Stimulated activated naive CD8-positive, alpha-beta T cell treated with anti-CD3 and anti-CD28 coated beads, Interleukin-15, amount 100 ng/mL, for 72 hours (primary cell): Measurements from ENCODE around the gene ATP6V0A1.
A peak's percentile ranks its signal among the peaks of the same experiment; 100 is the strongest.

Experiments used
- ATAC-seq: fragments of 150-1000 bp; cut with Tn5 transposase; 2 replicates; pipeline ENCODE4 v1.10.0; 2021; ENCODE audit warnings: mild to moderate bottlenecking, moderate library complexity
- DNase-seq, 2 donors: peaks; one replicate each; pipeline ENCODE4 v3.0.0; 2021 to 2022
- H3K27ac Mint-ChIP-seq, 2 donors: one replicate each; pipeline ENCODE4 v1.8.0; 2022; ENCODE audit warnings: mild to moderate bottlenecking in 2 of 2, mixed read lengths in 2 of 2, moderate library complexity in 2 of 2
- H3K27me3 Mint-ChIP-seq: one replicate; pipeline ENCODE4 v1.8.0; 2022; ENCODE audit warnings: mixed read lengths
- H3K4me1 Mint-ChIP-seq: one replicate; pipeline ENCODE4 v1.8.0; 2022; ENCODE audit warnings: mild to moderate bottlenecking, mixed read lengths
- H3K4me3 Mint-ChIP-seq, 2 donors: one replicate each; pipeline ENCODE4 v1.8.0; 2022; ENCODE audit warnings: mild to moderate bottlenecking in 2 of 2, mixed read lengths in 2 of 2, moderate library complexity in 1 of 2
- H3K9me3 Mint-ChIP-seq, 2 donors: one replicate each; pipeline ENCODE4 v1.8.0; 2022; ENCODE audit warnings: mixed read lengths in 2 of 2

Gene ATP6V0A1

GRCh38 chr17:42563543-42563942 is 104.9 kb downstream of the ATP6V0A1 start:
- H3K4me3 Mint-ChIP-seq = peak overlapping the region; percentile 93 to 98
- no peaks in the 10 kb centered on the region for H3K27me3 Mint-ChIP-seq
- no peaks in the 10 kb centered on the region for H3K9me3 Mint-ChIP-seq
- no peak for DNase-seq
- H3K27ac Mint-ChIP-seq = peak overlapping the region in 1 of 2 donors; percentile 23
- ATAC-seq = no peak
- peaks cover 71% of the 10 kb centered on the region for H3K4me1 Mint-ChIP-seq

GRCh38 chr17:42563950-42564349 is 105.3 kb downstream of the ATP6V0A1 start:
- H3K27me3 Mint-ChIP-seq = no peaks in the 10 kb centered on the region
- no peaks in the 10 kb centered on the region for H3K9me3 Mint-ChIP-seq
- DNase-seq (no peak), ATAC-seq (no peak)
- peaks cover 75% of the 10 kb centered on the region for H3K4me1 Mint-ChIP-seq
- peak overlapping the region; percentile 23 to 71 for H3K27ac Mint-ChIP-seq
- peak overlapping the region; percentile 93 to 98 for H3K4me3 Mint-ChIP-seq

- ATAC-seq = no peak
- Mint-ChIP-seq H3K27ac (no peak overlapping the region), H3K27me3 (no peaks in the 10 kb centered on the region), H3K4me1 (peaks cover 85% of the 10 kb centered on the region), H3K4me3 (no peak overlapping the region), H3K9me3 (no peaks in the 10 kb centered on the region)
- no peak for DNase-seq
These were observed 106.3 kb downstream of the ATP6V0A1 start for GRCh38 chr17:42564815-42565522.

GRCh38 chr17:42565523-42566214 is 107.0 kb downstream of the ATP6V0A1 start:
- Mint-ChIP-seq H3K4me1 (peaks cover 86% of the 10 kb centered on the region), H3K9me3 (no peaks in the 10 kb centered on the region), H3K4me3 (peak overlapping the region; percentile 93 to 94), H3K27me3 (no peaks in the 10 kb centered on the region), H3K27ac (peak overlapping the region in 1 of 2 donors; percentile 95)
- DNase-seq = no peak
- ATAC-seq = no peak

DNA sequence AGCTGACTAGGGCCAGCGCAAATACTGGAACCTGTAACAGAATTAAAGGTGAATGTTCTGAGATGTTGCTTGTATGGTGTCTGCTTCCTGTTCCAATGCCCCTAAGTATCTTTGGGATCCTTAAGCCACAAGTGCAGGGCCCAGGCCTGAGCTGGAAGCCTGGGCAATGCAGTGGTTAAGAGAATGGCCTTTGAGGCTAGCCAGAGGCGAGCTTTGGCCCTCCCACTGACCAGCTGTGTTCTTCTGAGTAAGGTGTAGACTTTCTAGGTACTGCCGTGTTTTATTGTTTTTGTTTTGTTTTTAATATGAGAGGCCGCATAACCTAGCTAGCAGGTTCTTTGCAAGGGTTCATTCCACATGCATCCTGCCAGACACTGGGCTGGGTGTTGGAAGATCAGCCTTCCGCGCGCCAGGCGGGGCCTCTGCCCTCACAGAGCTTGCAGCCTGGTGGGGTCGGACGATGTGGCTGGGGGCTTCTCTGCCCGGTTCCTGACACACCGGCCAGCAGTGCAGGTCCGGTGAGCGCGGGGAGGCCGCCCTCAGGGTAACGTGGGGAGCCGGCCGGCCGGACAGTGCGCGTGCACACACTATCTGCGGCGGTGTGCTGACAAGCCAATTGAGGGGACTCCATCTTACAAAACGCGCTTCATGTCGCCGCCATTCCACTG is 107.7 kb downstream of the ATP6V0A1 start:
- no peaks in the 10 kb centered on the region for H3K27me3 Mint-ChIP-seq
- DNase-seq = no peak
- H3K4me3 Mint-ChIP-seq = peak overlapping the region; percentile 93 to 94
- no peak for ATAC-seq
- peaks cover 90% of the 10 kb centered on the region for H3K4me1 Mint-ChIP-seq
- no peaks in the 10 kb centered on the region for H3K9me3 Mint-ChIP-seq
- H3K27ac Mint-ChIP-seq = peak overlapping the region; percentile 93 to 95

- peak; percentile 92 to 94 for DNase-seq
- H3K27me3 Mint-ChIP-seq = no peaks in the 10 kb centered on the region
- peaks cover 89% of the 10 kb centered on the region for H3K4me1 Mint-ChIP-seq
- peak; percentile 82 for ATAC-seq
- peak within 1 kb of the TSS; percentile 93 to 94 for H3K4me3 Mint-ChIP-seq
- no peaks in the 10 kb centered on the region for H3K9me3 Mint-ChIP-seq
- peak within 1 kb of the TSS; percentile 93 to 95 for H3K27ac Mint-ChIP-seq
These were observed 108.3 kb downstream of the ATP6V0A1 start, which contains the start of gene MLX for GRCh38 chr17:42566883-42567573. Gene MLX, plus strand, starts transcription at chr17:42567100. Its CDS starts 25 bp downstream, at chr17:42567125.

DNA sequence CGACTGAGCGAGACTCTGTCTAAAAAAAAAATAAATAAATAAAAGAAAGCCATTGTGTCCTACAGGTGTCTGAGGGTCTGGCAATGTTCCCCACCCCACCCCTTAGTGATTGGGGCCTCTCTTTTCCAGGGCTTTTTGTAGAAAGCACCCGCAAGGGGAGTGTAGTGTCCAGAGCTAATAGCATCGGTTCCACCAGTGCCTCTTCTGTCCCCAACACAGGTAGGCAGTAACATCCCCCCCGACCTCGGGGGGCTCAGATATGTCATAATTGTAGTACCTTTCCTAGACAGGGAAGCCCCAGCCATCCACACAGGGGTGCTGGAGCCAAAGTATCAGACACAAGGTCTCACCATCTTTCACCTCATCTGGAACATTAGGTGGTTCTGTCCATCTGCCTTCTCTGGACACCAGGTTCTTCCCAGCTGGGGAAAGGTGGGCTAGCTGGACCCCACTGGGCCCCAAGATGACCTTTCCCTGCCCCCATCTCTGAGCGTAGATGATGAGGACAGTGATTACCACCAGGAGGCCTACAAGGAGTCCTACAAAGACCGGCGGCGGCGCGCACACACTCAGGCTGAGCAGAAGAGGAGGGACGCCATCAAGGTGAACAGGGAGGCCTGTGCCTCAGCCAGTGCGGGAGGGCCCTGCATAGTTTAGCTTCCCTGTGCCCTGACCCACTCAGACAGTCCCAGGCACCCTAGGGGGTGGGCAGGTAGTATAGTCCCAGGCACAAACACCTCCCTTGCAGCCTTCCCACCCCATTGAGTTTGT is 109.8 kb downstream of the ATP6V0A1 start:
- no peaks in the 10 kb centered on the region for H3K9me3 Mint-ChIP-seq
- ATAC-seq (no peak), DNase-seq (no peak)
- no peaks in the 10 kb centered on the region for H3K27me3 Mint-ChIP-seq
- peak overlapping the region; percentile 46 to 94 for H3K4me3 Mint-ChIP-seq
- H3K4me1 Mint-ChIP-seq = peaks cover 90% of the 10 kb centered on the region
- H3K27ac Mint-ChIP-seq = peak overlapping the region in 1 of 2 donors; percentile 95

GRCh38 chr17:42571435-42572225 is 113.0 kb downstream of the ATP6V0A1 start:
- no peak for ATAC-seq
- peak overlapping the region in 1 of 2 donors; percentile 63 for H3K27ac Mint-ChIP-seq
- no peak for DNase-seq
- H3K27me3 Mint-ChIP-seq = no peaks in the 10 kb centered on the region
- no peak overlapping the region for H3K4me3 Mint-ChIP-seq
- peaks cover 88% of the 10 kb centered on the region for H3K4me1 Mint-ChIP-seq
- H3K9me3 Mint-ChIP-seq = no peaks in the 10 kb centered on the region
